ENCODE measurements around the gene BZW2. TPM values are rescaled to one million over a fixed set of nuclear protein-coding genes. Genes with fewer than 3 reads are reported as not detected.

Gene BZW2
- 74.5 and 89.5 TPM in 2 replicates for total RNA-seq

GRCh38 chr7:16645593-16646471, at the start of gene BZW2, which contains the start of gene ANKMY2:
BZW2 (plus strand) TSS chr7:16646181; CDS start chr7:16665444, 19,263 bp downstream.
ANKMY2 (minus strand) TSS chr7:16645754; CDS start chr7:16645573, 181 bp downstream.

GRCh38 chr7:16753102-16753931, 107.3 kb downstream of the BZW2 start, which contains the start of gene TSPAN13:
TSPAN13 (plus strand) TSS chr7:16753755; CDS start chr7:16753968, 213 bp downstream.

Other genes with a start within 250 kb of the BZW2 start
- 0.34 and 1.00 TPM in 2 replicates for gene CRPPA, start 224.6 kb upstream of the BZW2 start, total RNA-seq
- gene SOSTDC1, start 180.4 kb upstream of the BZW2 start, total RNA-seq = not detected in 2 replicates
- not detected in 2 replicates for gene LRRC72, start 119.4 kb upstream of the BZW2 start, total RNA-seq
- gene ANKMY2, start 427 bp upstream of the BZW2 start, total RNA-seq = 8.2 and 11.6 TPM in 2 replicates
- 26.6 and 41.0 TPM in 2 replicates for gene TSPAN13, start 107.6 kb downstream of the BZW2 start, total RNA-seq
- gene AGR2, start 158.8 kb downstream of the BZW2 start, total RNA-seq = 11.5 and 139 TPM in 2 replicates
- gene AGR3, start 235.8 kb downstream of the BZW2 start, total RNA-seq = not detected in 2 replicates